K562 (cell line): Measurements from ENCODE around the gene SOX8.

Experiments used
- CREM ChIP-seq: IDR thresholded peaks from 2 replicates; pipeline ENCODE4 v1.6.1; 2014; ENCODE audit warnings: antibody characterized with exemption, low read depth
- DACH1 ChIP-seq: fragments of 450-650 bp; IDR thresholded peaks from 2 replicates; pipeline ENCODE4 v1.6.1; 2018; ENCODE audit not compliant: partially characterized antibody
- FOXO4 ChIP-seq: fragments of 450-650 bp; formaldehyde crosslinking; IDR thresholded peaks from 2 replicates; pipeline ENCODE4 v1.4.0; 2020; ENCODE audit warnings: mild to moderate bottlenecking, moderate library complexity
- HES1 ChIP-seq: fragments of 450-650 bp; IDR thresholded peaks from 2 replicates; pipeline ENCODE4 v1.6.1; 2016; ENCODE audit warnings: low read depth, mild to moderate bottlenecking, moderate library complexity
- SAP30 ChIP-seq: fragments of 200-600 bp; sonication (generic); IDR thresholded peaks from 2 replicates; pipeline ENCODE4 v1.6.1; 2012; ENCODE audit warnings: borderline replicate concordance, low read depth, mild to moderate bottlenecking, moderate library complexity, low read length, control low read depth, inconsistent platforms; ENCODE audit not compliant: insufficient read depth, poor library complexity, severe bottlenecking
- TCFL5 ChIP-seq: fragments of 250-450 bp; sonication (Bioruptor Pico); conservative IDR thresholded peaks from 2 replicates; pipeline ENCODE4 v1.6.1; 2021; ENCODE audit warnings: mild to moderate bottlenecking, moderate library complexity, matching md5 sums
- TFAP4 ChIP-seq: sonication (generic); formaldehyde crosslinking; IDR thresholded peaks from 2 replicates; pipeline ENCODE4 v1.8.0; 2022; ENCODE audit warnings: missing genetic modification reagents, mild to moderate bottlenecking, moderate library complexity, borderline replicate concordance
- TFE3 ChIP-seq: fragments of 450-650 bp; formaldehyde crosslinking; IDR thresholded peaks from 2 replicates; pipeline ENCODE4 v1.4.0; 2020; ENCODE audit warnings: mild to moderate bottlenecking, mixed read lengths
- ZNF263 ChIP-seq: sonication (generic); formaldehyde crosslinking; IDR thresholded peaks from 2 replicates; pipeline ENCODE4 v1.8.0; 2022; ENCODE audit warnings: mild to moderate bottlenecking, missing genetic modification reagents, borderline replicate concordance
- TF ChIP-seq, protein P1 (sequence below): sonication (generic); formaldehyde crosslinking; IDR thresholded peaks from 2 replicates; pipeline ENCODE4 v1.8.0; 2022; ENCODE audit warnings: mild to moderate bottlenecking, missing genetic modification reagents
- TF ChIP-seq, protein P2 (sequence below), 3 experiments: IDR thresholded peaks in 2 of 3; conservative IDR thresholded peaks in 1 of 3; 2 replicates each; pipeline ENCODE4 v1.5.1; 2011 to 2012; ENCODE audit warnings: low read length in 3 of 3, mild to moderate bottlenecking in 3 of 3, control low read depth in 2 of 3, improper control_type of control experiment in 1 of 3, inconsistent platforms in 1 of 3, low read depth in 1 of 3, mixed read lengths in 1 of 3, moderate library complexity in 1 of 3; ENCODE audit not compliant: insufficient read depth in 2 of 3

DNA sequence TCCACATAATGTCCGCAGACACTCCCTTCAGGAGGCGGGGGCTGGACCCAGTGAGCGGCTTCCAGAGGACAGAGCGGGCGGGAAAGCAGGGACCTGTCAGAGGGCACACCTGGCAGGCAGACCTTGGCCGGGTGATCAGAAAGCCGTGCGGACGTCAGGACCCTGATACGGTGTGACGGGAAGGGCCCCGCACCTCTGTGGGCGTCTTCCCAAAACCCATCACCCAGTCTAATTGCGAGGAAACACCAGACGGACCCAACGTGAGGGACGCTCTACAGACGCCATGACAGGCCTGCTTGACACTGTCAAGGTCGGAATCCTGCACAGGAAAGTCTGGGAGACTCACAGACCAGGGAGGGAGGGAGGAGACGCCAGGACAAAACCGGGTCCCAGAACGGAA, 19.2 kb upstream of the SOX8 start:
- TF ChIP-seq, protein P1, sequence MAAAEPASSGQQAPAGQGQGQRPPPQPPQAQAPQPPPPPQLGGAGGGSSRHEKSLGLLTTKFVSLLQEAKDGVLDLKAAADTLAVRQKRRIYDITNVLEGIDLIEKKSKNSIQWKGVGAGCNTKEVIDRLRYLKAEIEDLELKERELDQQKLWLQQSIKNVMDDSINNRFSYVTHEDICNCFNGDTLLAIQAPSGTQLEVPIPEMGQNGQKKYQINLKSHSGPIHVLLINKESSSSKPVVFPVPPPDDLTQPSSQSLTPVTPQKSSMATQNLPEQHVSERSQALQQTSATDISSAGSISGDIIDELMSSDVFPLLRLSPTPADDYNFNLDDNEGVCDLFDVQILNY (CRISPR knock-in tag), result no peak
- TF ChIP-seq FOXO4 (CRISPR knock-in tag) (no peak), TCFL5 (no peak), DACH1 (no peak), TFE3 (CRISPR knock-in tag) (no peak), CREM (no peak), TFAP4 (CRISPR knock-in tag) (no peak), SAP30 (no peak), ZNF263 (CRISPR knock-in tag) (no peak), HES1 (no peak)
- TF ChIP-seq, protein P2, sequence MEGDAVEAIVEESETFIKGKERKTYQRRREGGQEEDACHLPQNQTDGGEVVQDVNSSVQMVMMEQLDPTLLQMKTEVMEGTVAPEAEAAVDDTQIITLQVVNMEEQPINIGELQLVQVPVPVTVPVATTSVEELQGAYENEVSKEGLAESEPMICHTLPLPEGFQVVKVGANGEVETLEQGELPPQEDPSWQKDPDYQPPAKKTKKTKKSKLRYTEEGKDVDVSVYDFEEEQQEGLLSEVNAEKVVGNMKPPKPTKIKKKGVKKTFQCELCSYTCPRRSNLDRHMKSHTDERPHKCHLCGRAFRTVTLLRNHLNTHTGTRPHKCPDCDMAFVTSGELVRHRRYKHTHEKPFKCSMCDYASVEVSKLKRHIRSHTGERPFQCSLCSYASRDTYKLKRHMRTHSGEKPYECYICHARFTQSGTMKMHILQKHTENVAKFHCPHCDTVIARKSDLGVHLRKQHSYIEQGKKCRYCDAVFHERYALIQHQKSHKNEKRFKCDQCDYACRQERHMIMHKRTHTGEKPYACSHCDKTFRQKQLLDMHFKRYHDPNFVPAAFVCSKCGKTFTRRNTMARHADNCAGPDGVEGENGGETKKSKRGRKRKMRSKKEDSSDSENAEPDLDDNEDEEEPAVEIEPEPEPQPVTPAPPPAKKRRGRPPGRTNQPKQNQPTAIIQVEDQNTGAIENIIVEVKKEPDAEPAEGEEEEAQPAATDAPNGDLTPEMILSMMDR (IDR thresholded peaks at IDR 0.05 in 2 of 3, conservative IDR thresholded peaks at IDR 0.05 in 1 of 3; ENCODE audit: insufficient read depth in 2 of 3, low read depth in 1 of 3, low read length in 3 of 3), result no peak
